Dendritic cell treated with granulocyte-macrophage colony-stimulating factor and Interleukin-4, amounts not matched to agents 40 ng/mL and 50 ng/mL, for 4 days (primary cell): ENCODE data around the gene CEP44.
"Not testable (repeated sequence)": the region's sequence is repeated elsewhere in the genome, so short reads cannot be mapped to it uniquely, and the experiment has no call there.

Source experiments
- H3K27ac Mint-ChIP-seq: one replicate; pipeline ENCODE4 v1.8.0; 2022; ENCODE audit warnings: mild to moderate bottlenecking, mixed read lengths
- H3K27me3 Mint-ChIP-seq: one replicate; pipeline ENCODE4 v1.8.0; 2022; ENCODE audit warnings: mild to moderate bottlenecking, mixed read lengths
- H3K36me3 Mint-ChIP-seq: one replicate; pipeline ENCODE4 v1.8.0; 2022; ENCODE audit warnings: low read depth, mixed read lengths
- H3K4me1 Mint-ChIP-seq: one replicate; pipeline ENCODE4 v1.8.0; 2022; ENCODE audit warnings: low read depth, mixed read lengths
- H3K4me3 Mint-ChIP-seq: one replicate; pipeline ENCODE4 v1.8.0; 2022; ENCODE audit warnings: mild to moderate bottlenecking, moderate library complexity, mixed read lengths
- H3K9me3 Mint-ChIP-seq: one replicate; pipeline ENCODE4 v1.8.0; 2022; ENCODE audit warnings: mixed read lengths
- intact Hi-C: fragments of 100-400 bp; cut with micrococcal nuclease; formaldehyde crosslinking; loops from one replicate; pipeline ENCODE4 v1.15.0; 2022

CEP44 gene

GRCh38 chr4:174363782-174364181 is 80.1 kb downstream of the CEP44 start:
- H3K27me3 Mint-ChIP-seq, H3K4me1 Mint-ChIP-seq, H3K27ac Mint-ChIP-seq, H3K9me3 Mint-ChIP-seq, H3K36me3 Mint-ChIP-seq, H3K4me3 Mint-ChIP-seq, intact Hi-C loops: not testable (repeated sequence)

GRCh38 chr4:174365018-174365587 is 81.4 kb downstream of the CEP44 start:
- no peaks in the 10 kb centered on the region for H3K9me3 Mint-ChIP-seq
- no peaks in the 10 kb centered on the region for H3K27me3 Mint-ChIP-seq
- H3K27ac Mint-ChIP-seq: no peak overlapping the region
- H3K36me3 Mint-ChIP-seq: no peaks in the 10 kb centered on the region
- intact Hi-C loops: loop anchor here (1.0 to 5.0 kb wide), 3 partner anchors 267 to 1172 kb away; no protein-coding TSS in a partner anchor
- no peak overlapping the region for H3K4me3 Mint-ChIP-seq
- H3K4me1 Mint-ChIP-seq: no peaks in the 10 kb centered on the region

- Mint-ChIP-seq H3K27me3 (no peaks in the 10 kb centered on the region), H3K9me3 (no peaks in the 10 kb centered on the region), H3K4me1 (no peaks in the 10 kb centered on the region), H3K27ac (no peak overlapping the region), H3K36me3 (no peaks in the 10 kb centered on the region), H3K4me3 (no peak overlapping the region)
- intact Hi-C loops: loop anchor here (5.0 kb wide), 1 partner anchor 1167 kb away; no protein-coding TSS in a partner anchor
These were observed 86.3 kb downstream of the CEP44 start for GRCh38 chr4:174369985-174370384.

- Mint-ChIP-seq H3K4me1 (no peaks in the 10 kb centered on the region), H3K27ac (no peak overlapping the region), H3K27me3 (no peaks in the 10 kb centered on the region), H3K36me3 (no peaks in the 10 kb centered on the region), H3K4me3 (no peak overlapping the region), H3K9me3 (no peaks in the 10 kb centered on the region)
- intact Hi-C loops: no loop called here
These were observed 90.1 kb downstream of the CEP44 start for GRCh38 chr4:174373821-174374220.

GRCh38 chr4:174375422-174375821 is 91.7 kb downstream of the CEP44 start:
- Mint-ChIP-seq H3K27me3 (no peaks in the 10 kb centered on the region), H3K4me3 (no peak overlapping the region), H3K9me3 (no peaks in the 10 kb centered on the region), H3K36me3 (no peaks in the 10 kb centered on the region), H3K27ac (no peak overlapping the region), H3K4me1 (no peaks in the 10 kb centered on the region)
- intact Hi-C loops: no loop called here

- H3K9me3 Mint-ChIP-seq: no peaks in the 10 kb centered on the region
- intact Hi-C loops: no loop called here
- no peaks in the 10 kb centered on the region for H3K36me3 Mint-ChIP-seq
- H3K4me1 Mint-ChIP-seq: no peaks in the 10 kb centered on the region
- no peak overlapping the region for H3K4me3 Mint-ChIP-seq
- H3K27me3 Mint-ChIP-seq: peaks cover 3% of the 10 kb centered on the region
- H3K27ac Mint-ChIP-seq: no peak overlapping the region
These were observed 93.9 kb downstream of the CEP44 start for GRCh38 chr4:174377613-174378012.

GRCh38 chr4:174378951-174379350 is 95.2 kb downstream of the CEP44 start:
- intact Hi-C loops: no loop called here
- H3K4me3 Mint-ChIP-seq: no peak overlapping the region
- no peaks in the 10 kb centered on the region for H3K36me3 Mint-ChIP-seq
- H3K27ac Mint-ChIP-seq: no peak overlapping the region
- H3K27me3 Mint-ChIP-seq: peaks cover 3% of the 10 kb centered on the region
- H3K4me1 Mint-ChIP-seq: no peaks in the 10 kb centered on the region
- H3K9me3 Mint-ChIP-seq: no peaks in the 10 kb centered on the region

- H3K4me1 Mint-ChIP-seq, H3K27me3 Mint-ChIP-seq, H3K9me3 Mint-ChIP-seq, H3K4me3 Mint-ChIP-seq, H3K27ac Mint-ChIP-seq, intact Hi-C loops, H3K36me3 Mint-ChIP-seq: not testable (repeated sequence)
These were observed 96.5 kb downstream of the CEP44 start for GRCh38 chr4:174380206-174380605.

GRCh38 chr4:174380699-174381439 is 97.2 kb downstream of the CEP44 start:
- intact Hi-C loops: no loop called here

GRCh38 chr4:174381440-174381800 is 97.7 kb downstream of the CEP44 start:
- no peaks in the 10 kb centered on the region for H3K9me3 Mint-ChIP-seq
- peaks cover 3% of the 10 kb centered on the region for H3K27me3 Mint-ChIP-seq
- no peak overlapping the region for H3K27ac Mint-ChIP-seq
- no peaks in the 10 kb centered on the region for H3K4me1 Mint-ChIP-seq
- H3K4me3 Mint-ChIP-seq: no peak overlapping the region
- intact Hi-C loops: no loop called here
- H3K36me3 Mint-ChIP-seq: no peaks in the 10 kb centered on the region

More at GRCh38 chr4:174380699-174381439, 97.2 kb downstream of the CEP44 start:
- Mint-ChIP-seq H3K4me1 (no peaks in the 10 kb centered on the region), H3K4me3 (no peak overlapping the region), H3K36me3 (no peaks in the 10 kb centered on the region), H3K9me3 (no peaks in the 10 kb centered on the region), H3K27ac (no peak overlapping the region), H3K27me3 (peaks cover 3% of the 10 kb centered on the region)
